Skeletal muscle tissue (tissue), 4 donors: ENCODE results near the gene NRXN3. TPM values are rescaled to one million over a fixed set of nuclear protein-coding genes. Genes with fewer than 3 reads are reported as not detected.

ENCODE experiments used
- H3K27ac ChIP-seq: one replicate; pipeline ENCODE4 v1.7.0; 2013; ENCODE audit warnings: mild to moderate bottlenecking, low read depth, low read length, inconsistent platforms
- H3K27me3 ChIP-seq, 3 donors: one replicate each; pipeline ENCODE4 v1.7.0; 2013; ENCODE audit warnings: low read length in 3 of 3; ENCODE audit not compliant: control insufficient read depth in 3 of 3, insufficient read depth in 3 of 3
- H3K36me3 ChIP-seq, 3 donors: one replicate each; pipeline ENCODE4 v1.7.0; 2013; ENCODE audit warnings: low read length in 3 of 3; ENCODE audit not compliant: control insufficient read depth in 3 of 3, insufficient read depth in 3 of 3
- H3K4me1 ChIP-seq, 3 donors: one replicate each; pipeline ENCODE4 v1.7.0; 2013; ENCODE audit warnings: low read length in 3 of 3, mild to moderate bottlenecking in 3 of 3; ENCODE audit not compliant: control insufficient read depth in 3 of 3, insufficient read depth in 3 of 3
- H3K4me3 ChIP-seq, 3 donors: one replicate each; pipeline ENCODE4 v1.7.0; 2013; ENCODE audit warnings: low read length in 3 of 3
- H3K9ac ChIP-seq, 3 donors: one replicate each; pipeline ENCODE4 v1.7.0; 2013; ENCODE audit warnings: low read length in 3 of 3, mild to moderate bottlenecking in 3 of 3, moderate library complexity in 2 of 3, low read depth in 1 of 3
- H3K9me3 ChIP-seq, 3 donors: one replicate each; pipeline ENCODE4 v1.7.0; 2013; ENCODE audit warnings: low read length in 3 of 3; ENCODE audit not compliant: control insufficient read depth in 3 of 3
- total RNA-seq: library from RNA; depleted of rRNA; stranded (reverse); fragments of >200 nt; gene quantifications from one replicate; pipeline ENCODE4 v1.2.3, GENCODE V29; 2014
- donor health status: Osteomylitis.

The NRXN3 gene
- total RNA-seq, 1 donor from 2014 or later: 0.52 TPM

GRCh38 chr14:78356391-78356790 is 186.2 kb downstream of the NRXN3 start:
- no peaks in the 10 kb centered on the region for H3K36me3 ChIP-seq
- H3K27ac ChIP-seq: no peak overlapping the region
- H3K9ac ChIP-seq: no peak overlapping the region
- no peaks in the 10 kb centered on the region for H3K4me1 ChIP-seq
- no peaks in the 10 kb centered on the region for H3K27me3 ChIP-seq
- H3K9me3 ChIP-seq: no peaks in the 10 kb centered on the region
- no peak overlapping the region for H3K4me3 ChIP-seq

- Histone ChIP-seq H3K36me3 (no peaks in the 10 kb centered on the region), H3K27ac (no peak overlapping the region), H3K27me3 (no peaks in the 10 kb centered on the region), H3K4me3 (no peak overlapping the region), H3K9ac (no peak overlapping the region), H3K4me1 (no peaks in the 10 kb centered on the region), H3K9me3 (no peaks in the 10 kb centered on the region)
Measured at GRCh38 chr14:78358591-78358990, 188.4 kb downstream of the NRXN3 start.

- Histone ChIP-seq H3K9me3 (no peaks in the 10 kb centered on the region), H3K36me3 (no peaks in the 10 kb centered on the region), H3K4me3 (no peak overlapping the region), H3K9ac (no peak overlapping the region), H3K27ac (no peak overlapping the region), H3K4me1 (no peaks in the 10 kb centered on the region), H3K27me3 (no peaks in the 10 kb centered on the region)
Measured at GRCh38 chr14:78359581-78359980, 189.4 kb downstream of the NRXN3 start.

- H3K4me1 ChIP-seq: no peaks in the 10 kb centered on the region
- H3K4me3 ChIP-seq: no peak overlapping the region
- H3K27ac ChIP-seq: no peak overlapping the region
- H3K9me3 ChIP-seq: no peaks in the 10 kb centered on the region
- H3K27me3 ChIP-seq: no peaks in the 10 kb centered on the region
- H3K9ac ChIP-seq: no peak overlapping the region
- no peaks in the 10 kb centered on the region for H3K36me3 ChIP-seq
Measured at GRCh38 chr14:78363008-78363407, 192.8 kb downstream of the NRXN3 start.

- H3K4me1 ChIP-seq: no peaks in the 10 kb centered on the region
- no peaks in the 10 kb centered on the region for H3K9me3 ChIP-seq
- no peak overlapping the region for H3K9ac ChIP-seq
- no peak overlapping the region for H3K4me3 ChIP-seq
- no peak overlapping the region for H3K27ac ChIP-seq
- no peaks in the 10 kb centered on the region for H3K27me3 ChIP-seq
- no peaks in the 10 kb centered on the region for H3K36me3 ChIP-seq
Measured at GRCh38 chr14:78367355-78367754, 197.2 kb downstream of the NRXN3 start.

- no peaks in the 10 kb centered on the region for H3K27me3 ChIP-seq
- H3K36me3 ChIP-seq: no peaks in the 10 kb centered on the region
- no peaks in the 10 kb centered on the region for H3K4me1 ChIP-seq
- no peak overlapping the region for H3K9ac ChIP-seq
- H3K27ac ChIP-seq: no peak overlapping the region
- peaks cover 0 to 3% (median 0%) of the 10 kb centered on the region in 3 donors for H3K9me3 ChIP-seq
- no peak overlapping the region for H3K4me3 ChIP-seq
Measured at GRCh38 chr14:78383060-78383459, 212.9 kb downstream of the NRXN3 start.

GRCh38 chr14:78398216-78398615 is 228.0 kb downstream of the NRXN3 start:
- Histone ChIP-seq H3K9ac (no peak overlapping the region), H3K4me3 (no peak overlapping the region), H3K9me3 (peaks cover 0 to 3% (median 0%) of the 10 kb centered on the region in 3 donors), H3K4me1 (no peaks in the 10 kb centered on the region), H3K36me3 (no peaks in the 10 kb centered on the region), H3K27ac (no peak overlapping the region), H3K27me3 (no peaks in the 10 kb centered on the region)

- Histone ChIP-seq H3K4me1 (no peaks in the 10 kb centered on the region), H3K36me3 (no peaks in the 10 kb centered on the region), H3K4me3 (no peak overlapping the region), H3K27ac (no peak overlapping the region), H3K9me3 (no peaks in the 10 kb centered on the region), H3K27me3 (peaks cover 0 to 7% (median 2%) of the 10 kb centered on the region in 3 donors), H3K9ac (no peak overlapping the region)
Measured at GRCh38 chr14:78399316-78399889, 229.2 kb downstream of the NRXN3 start.

- Histone ChIP-seq H3K4me1 (no peaks in the 10 kb centered on the region), H3K36me3 (no peaks in the 10 kb centered on the region), H3K27ac (no peak overlapping the region), H3K27me3 (peaks cover 0 to 13% (median 2%) of the 10 kb centered on the region in 3 donors), H3K9me3 (no peaks in the 10 kb centered on the region), H3K4me3 (no peak overlapping the region), H3K9ac (no peak overlapping the region)
Measured at GRCh38 chr14:78401866-78402265, 231.7 kb downstream of the NRXN3 start.

GRCh38 chr14:78403278-78403815 is 233.2 kb downstream of the NRXN3 start:
- Histone ChIP-seq H3K9ac (no peak overlapping the region), H3K27ac (no peak overlapping the region), H3K36me3 (no peaks in the 10 kb centered on the region), H3K9me3 (no peaks in the 10 kb centered on the region), H3K27me3 (peaks cover 0 to 13% (median 2%) of the 10 kb centered on the region in 3 donors), H3K4me1 (no peaks in the 10 kb centered on the region), H3K4me3 (no peak overlapping the region)
